Gastroesophageal sphincter (tissue), 3 donors: ENCODE data around the gene CSF3.

ENCODE experiments used
- CTCF ChIP-seq, 4 experiments: fragments of 200-600 bp in 2 of 4; fragments of 450-650 bp in 2 of 4; sonication (generic) in 1 of 4; IDR thresholded peaks; one replicate each; pipeline ENCODE4 v1.5.1; 2017 to 2019; ENCODE audit warnings: antibody characterized with exemption in 4 of 4, mild to moderate bottlenecking in 2 of 4, moderate library complexity in 2 of 4
- POLR2A ChIP-seq, 2 donors: fragments of 450-650 bp; IDR thresholded peaks; one replicate each; pipeline ENCODE4 v1.6.1; 2017; ENCODE audit warnings: antibody characterized with exemption in 2 of 2, mild to moderate bottlenecking in 2 of 2, moderate library complexity in 1 of 2

- no peak for TF ChIP-seq CTCF (IDR thresholded peaks at IDR 0.05)
- TF ChIP-seq POLR2A (IDR thresholded peaks at IDR 0.05), result no peak
These were observed 46.5 kb upstream of the CSF3 start for GRCh38 chr17:39968761-39969160.
